ENCODE results near the gene RALGPS2. TPM values are rescaled to one million over a fixed set of nuclear protein-coding genes. Genes with fewer than 3 reads are reported as not detected.

RALGPS2 gene
- total and polyA plus RNA-seq, 2 of the 13 experiments (the other 11 are each of a cell fraction or from before 2014, with no cell fraction given) = 15.6 to 36.0 TPM

- Histone ChIP-seq H3K9me3 (ENCODE audit: low read length) (no peaks in the 10 kb centered on the region), H3K27me3 (ENCODE audit: control insufficient read depth in 1 of 2, insufficient read depth in 2 of 2, low read length in 2 of 2) (no peaks in the 10 kb centered on the region), H4K20me1 (ENCODE audit: insufficient read depth, low read length) (no peaks in the 10 kb centered on the region), H3K36me3 (replicated peaks in 1 of 2; ENCODE audit: control insufficient read depth in 1 of 2, insufficient read depth in 2 of 2, low read length in 2 of 2) (no peaks in the 10 kb centered on the region; a peak in 1 of 5 replicates), H3K4me2 (ENCODE audit: low read depth, low read length) (peak overlapping the region; percentile 54), H3K79me2 (ENCODE audit: insufficient read depth, low read length) (no peaks in the 10 kb centered on the region), H3K4me1 (ENCODE audit: insufficient read depth, low read length) (peaks cover 93% of the 10 kb centered on the region), H2AFZ (ENCODE audit: low read length) (no peak overlapping the region), H3K9ac (ENCODE audit: insufficient read depth, low read depth, low read length) (peak overlapping the region; percentile 24; the same call in 1 of the 2 replicates), H3K4me3 (replicated peaks in 1 of 3; ENCODE audit: insufficient read depth in 1 of 3, low read depth in 2 of 3, low read length in 3 of 3) (peak overlapping the region in 1 of 3 experiments; percentile 29; a peak in 1 of 6 replicates), H3K27ac (ENCODE audit: extremely low read length, insufficient read depth, low read length) (peak overlapping the region; percentile 65)
- ATAC-seq = peak; percentile 9; the same call in 2 of the 3 replicates
- POLR2A ChIA-PET = no interaction called here
- no TSS peak for BruUV-seq (replicated peaks)
- FAIRE-seq = peak; percentile 8
- DNase-seq (ENCODE audit: low spot score) = peak; percentile 55
- intact Hi-C loops (cut with micrococcal nuclease; ENCODE audit: unreplicated experiment) = no loop called here
- CTCF ChIA-PET (ENCODE audit: low intra/inter-chr PET ratio, low total read pairs) = no interaction called here
- 30% methylated on average over 2 of the region's 2 CpGs for WGBS (ENCODE audit: low lambda C conversion rate)
- in situ Hi-C loops (cut with HindIII; ENCODE audit: extremely low pct_ligation_motif_present, low pct_unique_long_range_greater_than_20kb) = no loop called here
- TF ChIP-seq MIER2 (CRISPR knock-in tag; IDR thresholded peaks at IDR 0.05) (no peak), NFKB2 (CRISPR knock-in tag; IDR thresholded peaks at IDR 0.05; ENCODE audit: borderline replicate concordance) (no peak), KAT7 (CRISPR knock-in tag; IDR thresholded peaks at IDR 0.05; ENCODE audit: borderline replicate concordance) (no peak), NR2F1 (CRISPR knock-in tag; IDR thresholded peaks at IDR 0.05) (no peak), SOX5 (CRISPR knock-in tag; IDR thresholded peaks at IDR 0.05; ENCODE audit: borderline replicate concordance) (peak; percentile 63), LRRFIP1 (CRISPR knock-in tag; conservative IDR thresholded peaks at IDR 0.05) (no peak), ZNF331 (CRISPR knock-in tag; IDR thresholded peaks at IDR 0.05) (no peak), ZNF746 (CRISPR knock-in tag; IDR thresholded peaks at IDR 0.05) (no peak), ELF3 (CRISPR knock-in tag; IDR thresholded peaks at IDR 0.05) (0 out of 2 replicates have a peak, but pooled peaks have one; percentile 11), BATF2 (CRISPR knock-in tag; IDR thresholded peaks at IDR 0.05) (no peak), POGK (CRISPR knock-in tag; conservative IDR thresholded peaks at IDR 0.05) (no peak), ZFX (CRISPR knock-in tag; IDR thresholded peaks at IDR 0.05; ENCODE audit: low read depth) (no peak), HNF1A (IDR thresholded peaks at IDR 0.05; ENCODE audit: low read depth) (no peak), HNF1A (CRISPR knock-in tag; IDR thresholded peaks at IDR 0.05; ENCODE audit: borderline replicate concordance) (no peak), HNRNPLL (IDR thresholded peaks at IDR 0.05; ENCODE audit: low read depth, low read length, poor library complexity, severe bottlenecking) (no peak), PAX8 (CRISPR knock-in tag; IDR thresholded peaks at IDR 0.05; ENCODE audit: borderline replicate concordance) (no peak)
These were observed 193.9 kb downstream of the RALGPS2 start for GRCh38 chr1:178918955-178919354.

Measured in HepG2 (cell line).